Smooth muscle cell (in vitro differentiated cells): ENCODE data around the gene MFAP3L. TPM values are rescaled to one million over a fixed set of nuclear protein-coding genes. Genes with fewer than 3 reads are reported as not detected.
A peak's percentile ranks its signal among the peaks of the same experiment; 100 is the strongest.

Source experiments
- DNase-seq: peaks from one replicate; lab custom pipeline; 2025; ENCODE audit not compliant: unreplicated experiment; lab: John Stamatoyannopoulos, UW
- H2AFZ ChIP-seq: fragments of 200-600 bp; sonication (generic); 2 replicates; pipeline ENCODE4 v1.6.0; 2016; ENCODE audit warnings: antibody characterized with exemption, low read depth, mild to moderate bottlenecking
- H3F3A ChIP-seq: fragments of 200-600 bp; sonication (generic); 2 replicates; pipeline ENCODE4 v1.6.0; 2017; ENCODE audit warnings: antibody characterized with exemption, low read depth
- H3K27ac ChIP-seq: fragments of 200-600 bp; sonication (generic); 2 replicates; pipeline ENCODE4 v1.5.1; 2016; ENCODE audit warnings: low read depth, mild to moderate bottlenecking
- H3K27me3 ChIP-seq: fragments of 200-600 bp; sonication (generic); 2 replicates; pipeline ENCODE4 v1.6.1; 2016; ENCODE audit warnings: low read depth, mild to moderate bottlenecking
- H3K36me3 ChIP-seq: fragments of 200-600 bp; sonication (generic); 2 replicates; pipeline ENCODE4 v1.5.1; 2016; ENCODE audit warnings: low read depth
- H3K4me1 ChIP-seq: fragments of 200-600 bp; sonication (generic); 2 replicates; pipeline ENCODE4 v1.5.1; 2016; ENCODE audit warnings: low read depth
- H3K4me2 ChIP-seq: fragments of 200-600 bp; sonication (generic); 2 replicates; pipeline ENCODE4 v1.6.0; 2016; ENCODE audit warnings: mild to moderate bottlenecking
- H3K4me3 ChIP-seq: fragments of 200-600 bp; sonication (generic); 2 replicates; pipeline ENCODE4 v1.5.1; 2016; ENCODE audit warnings: mild to moderate bottlenecking
- H3K79me2 ChIP-seq: fragments of 200-600 bp; sonication (generic); 2 replicates; pipeline ENCODE4 v1.6.0; 2016; ENCODE audit warnings: low read depth, mild to moderate bottlenecking
- H3K9ac ChIP-seq: fragments of 200-600 bp; sonication (generic); 2 replicates; pipeline ENCODE4 v1.6.0; 2016; ENCODE audit warnings: low read depth
- H3K9me3 ChIP-seq: fragments of 200-600 bp; sonication (generic); replicated peaks from 2 replicates; pipeline ENCODE4 v1.5.1; 2016; ENCODE audit warnings: low read depth
- H4K20me1 ChIP-seq: fragments of 200-600 bp; sonication (generic); 2 replicates; pipeline ENCODE4 v1.6.0; 2016; ENCODE audit warnings: low read depth
- WGBS: methylation state at CpG from one replicate; pipeline ENCODE4 v1.1.7; 2016; ENCODE audit warnings: low lambda C conversion rate; 5-methylcytosine and 5-hydroxymethylcytosine counted together
- polyA plus RNA-seq: library from polyadenylated mRNA; unstranded; fragments of >200 nt; fragmentation: Nextera tagmentation; extraction: Ambion mirVana; gene quantifications from 2 replicates; pipeline ENCODE4 v1.2.1, GENCODE V29; 2016
- total RNA-seq: library from RNA; depleted of rRNA; stranded (reverse); fragments of >200 nt; gene quantifications from 2 replicates; pipeline ENCODE4 v1.2.3, GENCODE V29; 2014
- TF ChIP-seq, protein P1 (sequence below): fragments of 200-600 bp; sonication (generic); IDR thresholded peaks from 2 replicates; pipeline ENCODE4 v1.5.1; 2017; ENCODE audit warnings: borderline replicate concordance, mild to moderate bottlenecking, antibody characterized with exemption; ENCODE audit not compliant: insufficient read depth, poor library complexity, severe bottlenecking

MFAP3L gene
- total and polyA plus RNA-seq, 2 experiments from 2014 or later: 2.0 to 27.4 TPM

GRCh38 chr4:170027181-170027829 is 1.1 kb upstream of the MFAP3L start:
- Histone ChIP-seq H3K27me3 (no peaks in the 10 kb centered on the region), H3K4me3 (peak overlapping the region; percentile 72), H3K27ac (peak overlapping the region; percentile 68), H3K9me3 (no peaks in the 10 kb centered on the region), H3F3A (no peaks in the 10 kb centered on the region), H3K79me2 (no peaks in the 10 kb centered on the region), H4K20me1 (no peaks in the 10 kb centered on the region), H3K9ac (no peak overlapping the region), H3K36me3 (no peaks in the 10 kb centered on the region), H3K4me2 (peak overlapping the region; percentile 100), H2AFZ (peak overlapping the region; percentile 97), H3K4me1 (peaks cover 10% of the 10 kb centered on the region)
- TF ChIP-seq, protein P1, sequence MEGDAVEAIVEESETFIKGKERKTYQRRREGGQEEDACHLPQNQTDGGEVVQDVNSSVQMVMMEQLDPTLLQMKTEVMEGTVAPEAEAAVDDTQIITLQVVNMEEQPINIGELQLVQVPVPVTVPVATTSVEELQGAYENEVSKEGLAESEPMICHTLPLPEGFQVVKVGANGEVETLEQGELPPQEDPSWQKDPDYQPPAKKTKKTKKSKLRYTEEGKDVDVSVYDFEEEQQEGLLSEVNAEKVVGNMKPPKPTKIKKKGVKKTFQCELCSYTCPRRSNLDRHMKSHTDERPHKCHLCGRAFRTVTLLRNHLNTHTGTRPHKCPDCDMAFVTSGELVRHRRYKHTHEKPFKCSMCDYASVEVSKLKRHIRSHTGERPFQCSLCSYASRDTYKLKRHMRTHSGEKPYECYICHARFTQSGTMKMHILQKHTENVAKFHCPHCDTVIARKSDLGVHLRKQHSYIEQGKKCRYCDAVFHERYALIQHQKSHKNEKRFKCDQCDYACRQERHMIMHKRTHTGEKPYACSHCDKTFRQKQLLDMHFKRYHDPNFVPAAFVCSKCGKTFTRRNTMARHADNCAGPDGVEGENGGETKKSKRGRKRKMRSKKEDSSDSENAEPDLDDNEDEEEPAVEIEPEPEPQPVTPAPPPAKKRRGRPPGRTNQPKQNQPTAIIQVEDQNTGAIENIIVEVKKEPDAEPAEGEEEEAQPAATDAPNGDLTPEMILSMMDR: no peak
- 6% methylated on average over 36 of the region's 37 CpGs for whole genome bisulfite sequencing
- DNase-seq: peak; percentile 80

GRCh38 chr4:170025523-170026252 is 507 bp downstream of the MFAP3L start:
- DNase-seq: no peak
- TF ChIP-seq, protein P1: peak; percentile 3
- Histone ChIP-seq H3K27ac (no peak overlapping the region), H3K9ac (peak overlapping the region; percentile 48), H3K4me3 (peak overlapping the region; percentile 72), H3K27me3 (no peaks in the 10 kb centered on the region), H3K79me2 (no peaks in the 10 kb centered on the region), H3K4me2 (peak overlapping the region; percentile 89), H3K36me3 (no peaks in the 10 kb centered on the region), H3F3A (no peaks in the 10 kb centered on the region), H3K4me1 (peaks cover 10% of the 10 kb centered on the region), H4K20me1 (no peaks in the 10 kb centered on the region), H2AFZ (peak overlapping the region; percentile 91), H3K9me3 (no peaks in the 10 kb centered on the region)
- WGBS: 2% methylated on average over 54 of the region's 74 CpGs

- no peak overlapping the region for H3K4me3 ChIP-seq
- H3K27ac ChIP-seq: no peak overlapping the region
- 100% methylated on average over 2 of the region's 2 CpGs for WGBS
- TF ChIP-seq, protein P1: no peak
- no peak overlapping the region for H2AFZ ChIP-seq
- H3F3A ChIP-seq: no peaks in the 10 kb centered on the region
- H3K79me2 ChIP-seq: no peaks in the 10 kb centered on the region
- H3K4me2 ChIP-seq: no peak overlapping the region
- H3K9me3 ChIP-seq: no peaks in the 10 kb centered on the region
- no peak overlapping the region for H3K9ac ChIP-seq
- H3K36me3 ChIP-seq: no peaks in the 10 kb centered on the region
- no peaks in the 10 kb centered on the region for H4K20me1 ChIP-seq
- DNase-seq: no peak
- H3K27me3 ChIP-seq: no peaks in the 10 kb centered on the region
- peaks cover 10% of the 10 kb centered on the region for H3K4me1 ChIP-seq
These were observed 4.0 kb downstream of the MFAP3L start for GRCh38 chr4:170022211-170022610.

GRCh38 chr4:170017252-170017651 is 8.9 kb downstream of the MFAP3L start:
- H3K79me2 ChIP-seq: no peaks in the 10 kb centered on the region
- no peak overlapping the region for H3K27ac ChIP-seq
- WGBS: 65% methylated on average over 3 of the region's 3 CpGs
- no peak overlapping the region for H2AFZ ChIP-seq
- no peaks in the 10 kb centered on the region for H4K20me1 ChIP-seq
- no peak overlapping the region for H3K9ac ChIP-seq
- H3K36me3 ChIP-seq: no peaks in the 10 kb centered on the region
- H3K4me1 ChIP-seq: no peaks in the 10 kb centered on the region
- no peaks in the 10 kb centered on the region for H3F3A ChIP-seq
- TF ChIP-seq, protein P1: no peak
- H3K4me3 ChIP-seq: no peak overlapping the region
- H3K9me3 ChIP-seq: no peaks in the 10 kb centered on the region
- DNase-seq: no peak
- no peak overlapping the region for H3K4me2 ChIP-seq
- no peaks in the 10 kb centered on the region for H3K27me3 ChIP-seq
